ENCODE measurements around the gene C8B.

- no peak for TF ChIP-seq CTCF (conservative IDR thresholded peaks at IDR 0.05; ENCODE audit: low read depth in 2 of 2)
- TF ChIP-seq EZH2 (IDR thresholded peaks at IDR 0.05; ENCODE audit: low read depth, unreplicated experiment): no peak
- TF ChIP-seq REST (IDR thresholded peaks at IDR 0.05; ENCODE audit: unreplicated experiment): no peak
- no peak for TF ChIP-seq JUNB (IDR thresholded peaks at IDR 0.05; ENCODE audit: unreplicated experiment)
- no peak for TF ChIP-seq EZH2phosphoT487 (IDR thresholded peaks at IDR 0.05; ENCODE audit: unreplicated experiment)
- TF ChIP-seq CREB1 (CRISPR knock-in tag; IDR thresholded peaks at IDR 0.05; ENCODE audit: low read depth): no peak
- TF ChIP-seq POLR2AphosphoS5 (IDR thresholded peaks at IDR 0.05; ENCODE audit: low read depth): no peak
- no peak for TF ChIP-seq NANOG (IDR thresholded peaks at IDR 0.05; ENCODE audit: borderline replicate concordance)
- no peak for TF ChIP-seq ETS1 (IDR thresholded peaks at IDR 0.05)
- TF ChIP-seq STAT1 (IDR thresholded peaks at IDR 0.05; ENCODE audit: unreplicated experiment): no peak
- TF ChIP-seq ZNF462 (CRISPR knock-in tag; IDR thresholded peaks at IDR 0.05): no peak
- TF ChIP-seq ZNF114 (CRISPR knock-in tag; IDR thresholded peaks at IDR 0.05): no peak
- TF ChIP-seq ZNF331 (CRISPR knock-in tag; IDR thresholded peaks at IDR 0.05; ENCODE audit: low read depth): no peak
These were observed 4.5 kb upstream of the C8B start for GRCh38 chr1:56970280-56970679.

Measured in GM23338 (cell line).